Measurements from ENCODE around the gene PTPRD.

GRCh38 chr9:8390571-8390970 is 2222.2 kb downstream of the PTPRD start:
- TF ChIP-seq EZH2 (IDR thresholded peaks at IDR 0.05; ENCODE audit: borderline replicate concordance, low read depth, low read length, poor library complexity, severe bottlenecking) (no peak), CTCF (conservative IDR thresholded peaks at IDR 0.05; ENCODE audit: low read depth, low read length) (no peak)
